GM18861 (cell line): ENCODE measurements around the gene DLEC1.
"Not testable (repeated sequence)": the region's sequence is repeated elsewhere in the genome, so short reads cannot be mapped to it uniquely, and the experiment has no call there.

ENCODE experiments used
- ATAC-seq: cut with Tn5 transposase; IDR thresholded peaks from one replicate; pipeline ENCODE4 v1.9.1; 2021; ENCODE audit not compliant: unreplicated experiment

The DLEC1 gene

GRCh38 chr3:38082296-38082695 lies 43.3 kb downstream of the DLEC1 start:
- ATAC-seq = not testable (repeated sequence)

DNA sequence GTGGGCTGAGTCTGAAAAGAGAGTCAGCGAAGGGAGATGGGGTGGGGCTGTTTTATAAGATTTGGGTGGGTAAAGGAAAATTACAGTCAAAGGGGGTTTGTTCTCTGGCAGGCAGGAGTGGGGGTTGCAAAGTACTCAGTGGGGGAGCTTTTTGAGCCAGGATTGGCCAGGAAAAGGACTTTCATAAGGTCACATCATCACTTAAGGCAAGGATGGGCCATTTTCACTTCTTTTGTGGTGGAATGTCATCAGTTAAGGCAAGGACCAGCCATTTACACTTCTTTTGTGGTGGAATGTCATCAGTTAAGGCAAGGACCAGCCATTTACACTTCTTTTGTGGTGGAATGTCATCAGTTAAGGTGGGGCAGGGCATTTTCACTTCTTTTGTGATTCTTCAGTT lies 44.2 kb downstream of the DLEC1 start:
- not testable (repeated sequence) for ATAC-seq

GRCh38 chr3:38083871-38084333 lies 44.9 kb downstream of the DLEC1 start:
- ATAC-seq = no peak

DNA sequence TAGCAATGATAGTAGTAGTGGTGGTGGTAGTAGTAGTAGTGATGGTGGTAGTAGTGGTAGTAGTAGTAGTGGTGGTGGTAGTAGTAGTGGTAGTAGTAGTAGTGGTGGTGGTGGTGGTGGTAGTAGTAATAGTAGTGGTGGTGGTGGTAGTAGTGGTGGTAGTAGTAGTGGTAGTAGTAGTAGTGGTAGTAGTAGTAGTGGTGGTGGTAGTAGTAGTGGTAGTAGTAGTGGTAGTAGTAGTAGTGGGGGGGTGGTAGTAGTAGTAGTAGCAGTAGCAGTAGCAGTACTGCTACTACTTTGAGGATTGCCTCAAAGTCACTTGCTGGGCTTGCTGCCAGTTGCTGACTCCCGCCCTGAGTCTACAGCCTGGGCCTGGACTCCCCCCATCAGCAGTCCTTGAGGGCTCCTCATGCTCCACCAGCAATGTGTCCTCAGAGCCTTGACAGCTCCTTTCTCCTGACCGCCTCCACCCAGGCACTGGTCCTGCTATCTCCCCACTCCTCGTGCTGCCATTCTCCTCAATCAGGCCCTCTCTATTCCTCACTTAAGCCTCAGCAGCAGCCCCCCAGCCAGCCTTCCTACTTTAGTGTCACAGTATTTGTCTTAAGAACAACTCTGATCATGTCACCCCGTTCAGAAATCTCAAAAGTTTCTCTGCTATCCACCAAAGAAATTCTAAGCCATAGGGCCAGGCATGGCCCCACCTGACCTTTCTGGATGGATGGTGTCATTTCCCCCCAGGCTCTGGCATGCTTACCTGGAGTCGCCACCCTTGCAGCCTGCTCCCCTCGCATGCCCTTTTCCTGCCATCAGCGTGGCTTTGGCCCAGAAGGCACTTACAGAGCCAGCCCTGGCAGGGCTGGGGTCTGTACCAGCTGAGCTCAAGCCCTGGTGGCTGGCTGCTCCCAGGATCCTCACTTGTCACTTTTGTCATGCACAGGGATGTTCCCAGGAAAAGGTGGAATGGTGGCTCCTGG lies 45.6 kb downstream of the DLEC1 start:
- ATAC-seq = no peak

GRCh38 chr3:38085311-38085942 lies 46.4 kb downstream of the DLEC1 start:
- ATAC-seq = no peak

- ATAC-seq = no peak
Observed at GRCh38 chr3:38085943-38086324, 46.9 kb downstream of the DLEC1 start.

DNA sequence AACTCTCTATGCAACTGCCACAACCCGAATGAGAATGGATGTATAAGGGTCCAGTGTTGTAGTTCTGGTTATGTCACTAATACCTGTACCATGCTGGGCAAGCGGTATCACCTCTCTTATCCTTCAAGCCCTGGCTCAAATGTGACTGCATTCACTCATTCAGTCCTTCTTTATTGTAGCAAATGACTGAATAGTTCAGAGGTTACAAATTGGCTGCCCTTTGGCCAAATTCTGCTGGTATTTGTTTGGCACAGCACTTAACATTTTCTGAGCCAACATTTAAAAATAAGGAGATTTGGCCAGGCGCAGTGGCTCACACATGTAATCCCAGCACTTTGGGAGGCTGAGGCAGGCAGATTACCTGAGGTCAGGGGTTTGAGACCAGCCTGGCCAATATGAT lies 47.5 kb downstream of the DLEC1 start:
- ATAC-seq = no peak

DNA sequence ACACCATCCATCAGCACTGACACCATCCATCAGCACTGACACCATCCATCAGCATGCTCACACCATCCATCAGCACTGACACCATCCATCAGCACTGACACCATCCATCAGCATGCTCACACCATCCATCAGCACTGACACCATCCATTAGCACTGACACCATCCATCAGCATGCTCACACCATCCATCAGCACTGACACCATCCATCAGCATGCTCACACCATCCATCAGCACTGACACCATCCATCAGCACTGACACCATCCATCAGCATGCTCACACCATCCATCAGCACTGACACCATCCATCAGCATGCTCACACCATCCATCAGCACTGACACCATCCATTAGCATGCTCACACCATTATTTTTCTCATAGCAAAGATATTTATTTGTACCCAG lies 48.3 kb downstream of the DLEC1 start:
- ATAC-seq = not testable (repeated sequence)

DNA sequence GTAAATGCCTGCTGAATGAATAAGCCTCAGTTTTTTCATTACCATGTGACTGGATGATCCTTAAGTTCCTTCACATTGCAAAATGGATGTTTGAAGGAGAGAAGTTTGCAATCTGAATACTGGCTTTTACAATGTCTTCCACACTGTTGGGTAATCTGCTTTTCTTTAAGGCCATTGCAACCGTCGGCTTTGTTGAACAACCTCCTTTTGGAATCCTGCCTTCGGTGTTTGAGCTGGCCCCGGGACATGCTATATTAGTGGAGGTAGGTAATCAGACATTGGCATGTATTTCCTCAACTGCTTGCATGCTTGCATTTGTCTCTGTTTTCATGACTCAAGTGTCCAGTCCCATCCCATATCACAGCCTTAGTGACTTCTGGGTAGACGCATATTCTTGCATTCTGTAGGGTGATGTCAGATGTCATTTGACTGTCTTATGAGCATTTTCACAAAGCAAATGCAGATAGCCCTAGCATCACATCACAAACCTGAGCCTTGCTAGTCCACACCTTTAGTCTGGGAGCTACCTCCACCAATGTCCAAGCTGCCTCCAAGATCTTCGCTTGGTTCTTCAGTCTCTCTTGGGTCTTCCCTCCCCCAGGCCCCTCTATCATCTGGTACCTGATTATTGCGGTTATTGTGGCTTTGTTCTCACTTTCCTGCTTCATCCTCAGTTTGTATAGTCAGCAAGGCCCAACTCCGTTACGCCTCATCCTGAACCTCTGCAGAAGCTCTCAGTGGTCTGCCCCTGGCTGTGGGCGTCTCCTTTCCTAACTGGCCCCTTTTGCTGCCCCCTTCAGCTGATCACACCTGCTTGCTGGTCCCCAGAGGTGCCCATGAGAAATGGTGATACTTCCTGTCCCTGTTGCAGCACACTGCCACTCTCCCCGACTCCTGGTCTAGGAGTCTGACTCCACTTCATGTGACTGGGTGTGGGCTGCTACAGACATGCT lies 49.4 kb downstream of the DLEC1 start:
- ATAC-seq = no peak

GRCh38 chr3:38089163-38089562 lies 50.2 kb downstream of the DLEC1 start:
- no peak for ATAC-seq

DNA sequence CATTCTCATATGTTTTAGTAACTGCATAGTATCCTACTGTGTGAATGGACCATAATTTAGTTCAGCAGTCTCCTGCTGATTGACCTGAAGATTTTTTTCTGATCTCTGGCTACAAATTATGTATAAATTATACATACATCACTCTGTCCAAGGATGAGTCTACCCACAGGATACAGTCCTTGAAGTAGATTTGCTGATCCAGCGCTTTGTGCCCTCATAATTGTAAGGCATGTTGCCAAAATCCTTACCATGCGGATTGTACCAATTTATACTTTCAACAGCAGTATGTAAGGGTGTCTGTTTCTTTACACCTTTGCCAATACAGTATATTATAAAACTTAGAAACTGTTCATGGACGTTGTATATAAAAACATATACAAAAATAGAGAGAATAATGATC lies 51.4 kb downstream of the DLEC1 start:
- no peak for ATAC-seq

- ATAC-seq = no peak
Observed at GRCh38 chr3:38094999-38095398, 56.0 kb downstream of the DLEC1 start.

GRCh38 chr3:38095669-38096483 lies 56.9 kb downstream of the DLEC1 start:
- no peak for ATAC-seq

DNA sequence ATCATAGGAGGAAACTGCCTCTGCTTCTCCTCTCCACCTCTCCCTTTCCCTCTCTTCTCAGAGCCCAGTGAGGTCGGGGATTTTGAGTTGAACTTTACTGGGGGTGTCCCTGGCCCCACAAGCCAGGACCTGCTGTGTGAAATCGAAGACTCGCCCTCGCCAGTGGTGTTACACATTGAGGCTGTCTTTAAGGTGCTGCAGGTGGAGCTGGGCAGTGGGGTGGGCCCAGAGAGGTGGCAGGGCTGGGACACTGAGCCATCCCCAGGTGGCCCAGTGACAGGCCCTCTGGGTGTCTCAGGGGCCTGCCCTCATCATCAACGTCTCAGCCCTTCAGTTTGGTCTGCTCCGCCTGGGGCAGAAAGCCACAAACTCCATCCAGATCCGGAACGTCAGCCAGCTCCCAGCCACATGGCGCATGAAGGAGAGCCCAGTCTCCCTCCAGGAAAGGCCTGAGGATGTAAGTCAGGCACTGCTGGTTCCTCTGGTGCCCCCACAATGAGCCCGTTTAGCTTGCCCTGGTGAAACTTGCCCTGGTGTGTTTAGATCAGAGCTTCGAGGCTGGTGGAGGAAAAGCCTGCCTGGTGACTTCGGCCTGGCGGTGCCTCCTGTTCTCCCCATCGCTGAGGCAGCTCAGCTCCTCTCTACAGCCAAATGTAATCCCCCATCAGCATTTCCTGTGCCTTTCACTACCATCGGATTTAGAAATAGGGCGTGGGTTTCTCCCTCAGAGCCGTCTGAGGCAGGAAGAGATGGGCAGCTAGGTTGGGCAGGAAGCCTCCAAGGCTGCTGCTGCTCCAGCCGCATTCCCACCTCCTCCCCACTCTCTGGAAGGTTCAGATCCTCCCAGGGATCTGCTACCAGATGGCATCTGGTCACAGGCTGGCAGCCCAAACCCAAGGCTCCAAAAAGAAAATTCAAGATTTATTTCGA lies 58.7 kb downstream of the DLEC1 start:
- ATAC-seq = no peak

- no peak for ATAC-seq
Observed at GRCh38 chr3:38098376-38098723, 59.3 kb downstream of the DLEC1 start.

- no peak for ATAC-seq
Observed at GRCh38 chr3:38099518-38099917, 60.5 kb downstream of the DLEC1 start.

GRCh38 chr3:38100498-38100897 lies 61.5 kb downstream of the DLEC1 start:
- no peak for ATAC-seq

DNA sequence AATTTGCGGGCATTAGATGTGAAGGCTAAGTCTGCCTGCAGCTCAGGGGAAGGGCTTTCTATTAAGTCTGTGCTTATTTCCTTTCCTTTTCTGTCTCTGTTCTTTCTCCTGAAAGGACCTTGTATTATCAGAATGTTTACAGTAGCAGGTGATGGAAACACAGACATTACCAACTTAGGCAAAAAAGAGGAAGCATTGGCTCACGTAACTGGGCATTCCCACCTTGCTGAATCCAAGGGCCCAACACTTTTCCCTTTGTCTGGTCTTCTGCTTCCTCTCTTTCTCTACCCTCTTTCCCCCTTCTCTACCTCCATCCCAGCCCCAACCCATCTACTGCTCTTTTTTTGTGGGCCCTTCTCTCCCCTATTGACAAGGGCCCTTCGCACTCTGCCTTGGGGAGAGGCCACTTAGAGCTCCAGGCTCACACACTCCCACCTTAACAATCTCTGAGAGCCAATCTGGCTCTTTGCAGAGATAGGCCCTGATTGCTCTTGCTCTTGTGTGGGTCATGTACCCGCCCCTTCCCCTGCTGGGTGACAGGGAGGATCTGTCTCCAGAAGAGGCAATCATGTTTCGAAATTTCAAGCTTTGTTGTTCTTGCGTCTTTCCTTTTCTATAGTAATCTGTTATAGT lies 62.9 kb downstream of the DLEC1 start:
- no peak for ATAC-seq

DNA sequence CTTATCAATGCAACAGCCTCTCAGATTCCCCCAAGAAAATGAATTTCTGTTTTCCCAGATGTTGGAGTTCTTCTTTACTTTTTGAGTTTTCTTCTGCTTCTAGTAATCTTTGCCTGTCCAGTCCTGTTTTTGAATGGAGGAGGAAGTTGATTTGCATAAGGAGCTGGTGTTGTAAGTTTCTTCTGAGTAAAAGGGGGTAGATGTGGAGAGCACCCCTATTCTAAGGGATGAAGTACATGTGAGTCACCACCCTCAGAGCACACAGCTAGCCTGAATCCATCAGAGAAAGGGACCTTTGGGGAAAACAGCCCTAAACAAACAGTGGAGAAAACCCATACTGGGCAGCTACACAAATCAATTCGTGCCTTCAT lies 63.4 kb downstream of the DLEC1 start:
- ATAC-seq = no peak
